NCI-H2081 treated with DMSO at 0.1 percent for 48 hours (cell line): ENCODE results near the gene CLEC20A.

Experiments used
- DNase-seq: peaks from one replicate; lab custom pipeline; 2025; lab: John Stamatoyannopoulos, UW

CLEC20A gene

DNA sequence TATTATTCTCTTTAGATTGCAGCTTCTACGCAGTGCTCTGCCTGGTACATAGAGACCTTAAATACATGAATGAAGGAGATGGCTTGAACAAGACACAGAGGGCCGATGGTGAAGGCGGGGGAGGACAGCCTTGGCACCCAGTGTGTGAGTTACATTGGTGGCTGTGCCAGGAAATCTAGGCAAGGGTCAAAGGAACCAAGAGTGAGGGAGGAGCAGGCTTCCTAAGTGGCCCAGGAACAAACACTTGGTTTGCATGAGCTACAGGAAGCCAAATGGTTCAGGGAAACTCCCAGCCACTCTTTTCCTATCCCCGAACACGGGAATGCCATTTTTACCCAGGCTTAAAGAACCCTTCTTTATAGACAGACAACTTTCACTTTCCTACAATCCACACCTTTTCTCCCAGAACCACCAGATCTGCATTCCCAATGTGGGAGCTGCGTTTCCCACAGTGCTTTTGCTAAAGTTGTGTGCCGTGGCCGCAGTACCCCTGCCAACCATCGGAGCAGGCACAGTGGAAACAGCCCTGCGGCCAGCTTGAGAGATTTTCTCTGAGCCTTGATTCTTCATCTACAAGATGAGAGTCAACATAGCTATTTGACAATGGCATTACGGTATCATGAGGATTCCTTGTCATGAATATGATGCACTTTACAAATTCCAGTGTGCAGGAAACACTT is 3.5 kb upstream of the CLEC20A start:
- DNase-seq: no peak

DNA sequence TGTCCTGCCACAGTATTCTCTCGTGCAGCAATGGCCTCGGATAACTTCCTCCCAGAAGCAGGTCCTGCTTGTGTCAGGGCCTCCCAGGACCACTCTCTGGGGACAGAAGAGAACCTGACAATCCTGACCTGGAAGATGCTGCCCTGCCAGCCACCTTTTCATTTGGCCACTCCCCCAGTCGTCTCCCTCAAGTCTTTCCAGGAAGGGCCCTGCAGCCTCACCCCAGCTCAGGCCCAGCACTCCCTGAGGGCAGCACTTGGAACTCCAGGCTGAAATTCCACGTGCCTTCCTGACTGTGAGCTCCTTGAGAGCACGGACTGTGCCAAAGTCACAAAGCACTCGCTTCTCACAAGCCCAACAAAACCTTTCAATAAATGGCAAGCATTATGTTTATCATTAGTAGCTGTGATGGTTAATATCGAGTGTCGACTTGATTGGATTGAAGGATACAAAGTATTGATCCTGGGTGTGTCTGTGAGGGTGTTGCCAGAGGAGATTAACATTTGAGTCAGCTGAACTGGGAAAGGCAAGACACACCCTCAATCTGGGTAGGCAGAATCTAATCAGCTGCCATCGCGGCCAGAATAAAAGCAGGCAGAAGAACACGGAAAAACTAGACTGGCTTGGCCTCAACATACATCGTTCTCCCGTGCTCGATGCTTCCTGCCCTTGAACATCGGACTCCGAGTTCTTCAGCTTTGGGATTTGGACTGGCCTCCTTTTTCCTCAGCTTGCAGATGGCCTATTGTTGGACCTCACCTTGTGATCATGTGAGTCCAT is 2.3 kb upstream of the CLEC20A start:
- no peak for DNase-seq

DNA sequence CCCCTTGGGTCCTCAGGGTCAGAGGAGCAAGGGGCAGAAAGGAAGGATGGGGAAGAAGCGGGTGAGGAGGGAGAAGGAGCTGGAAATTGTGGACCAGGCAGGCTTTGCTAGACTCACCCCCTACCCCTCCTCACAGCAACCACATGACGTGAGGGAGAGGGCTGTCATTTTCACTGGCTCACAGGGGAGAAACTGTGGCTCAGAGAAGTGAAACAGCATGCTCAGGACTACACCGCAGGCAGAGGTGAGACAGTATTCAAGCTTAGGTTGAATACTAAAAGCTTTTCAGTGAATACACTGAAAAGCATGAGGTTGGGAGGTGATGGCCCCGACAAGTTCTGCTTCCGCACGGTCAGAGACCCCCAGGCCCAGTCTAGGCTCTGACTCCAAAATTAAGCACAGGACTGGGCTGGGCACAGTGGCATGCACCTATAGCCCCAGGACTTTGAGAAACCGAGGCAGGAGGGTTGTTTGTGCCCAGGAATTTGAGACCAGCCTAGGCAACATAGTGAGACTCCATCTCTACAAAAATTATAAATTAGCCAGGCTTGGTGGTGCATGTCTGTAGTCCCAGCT is 1.2 kb upstream of the CLEC20A start:
- DNase-seq: no peak

DNA sequence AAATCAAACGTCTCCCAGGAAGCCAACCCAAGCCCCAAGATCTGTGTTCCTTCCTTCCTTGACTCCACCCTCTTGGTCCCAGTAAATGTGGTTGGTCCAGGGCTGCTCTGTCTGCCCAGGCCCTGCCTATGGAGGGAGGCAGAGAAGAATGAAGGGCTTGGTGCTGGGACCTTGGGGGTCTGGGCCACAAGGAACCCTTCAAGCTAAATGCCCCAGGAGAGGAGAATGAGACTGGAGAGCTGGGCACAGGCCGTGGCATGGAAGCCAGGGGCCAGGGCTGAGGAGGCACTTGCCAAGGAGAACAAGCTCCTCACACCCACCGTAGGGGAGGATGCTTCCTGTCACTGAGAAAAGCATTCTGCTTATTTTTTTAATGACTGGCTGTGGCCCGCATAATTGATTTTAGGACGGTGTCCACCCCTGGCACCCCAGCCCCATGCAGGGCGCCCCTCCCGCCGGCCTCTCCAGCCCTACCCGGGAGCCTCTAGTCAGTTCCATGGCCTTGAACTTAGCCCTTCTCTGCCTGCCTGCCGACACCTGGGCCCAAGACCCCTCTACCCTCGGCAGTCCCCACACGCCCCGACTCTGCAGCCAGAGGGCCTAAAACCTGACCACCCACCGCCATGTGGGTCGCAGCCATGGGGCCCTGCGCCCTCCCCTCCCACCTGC is 889 bp downstream of the CLEC20A start:
- DNase-seq: no peak

DNA sequence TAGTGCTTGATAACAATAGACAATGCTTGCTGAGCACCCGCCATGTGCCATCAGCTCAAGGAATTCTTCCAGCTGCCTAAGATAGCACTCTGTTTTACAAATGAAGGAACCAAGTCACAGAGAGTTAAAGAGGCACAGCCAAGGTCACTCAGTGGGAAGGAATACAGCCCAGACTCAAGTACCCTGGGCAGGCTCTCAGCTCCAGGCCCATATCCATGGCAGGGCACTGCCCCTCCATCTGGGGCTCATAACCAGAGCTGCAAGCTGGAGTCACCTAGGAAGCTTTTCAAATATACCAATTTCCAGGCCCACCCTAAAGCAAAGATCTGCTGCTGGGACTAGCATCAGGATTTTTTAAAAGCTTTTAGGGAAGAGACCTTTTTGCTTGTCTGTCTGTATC is 1.6 kb downstream of the CLEC20A start:
- no peak for DNase-seq

DNA sequence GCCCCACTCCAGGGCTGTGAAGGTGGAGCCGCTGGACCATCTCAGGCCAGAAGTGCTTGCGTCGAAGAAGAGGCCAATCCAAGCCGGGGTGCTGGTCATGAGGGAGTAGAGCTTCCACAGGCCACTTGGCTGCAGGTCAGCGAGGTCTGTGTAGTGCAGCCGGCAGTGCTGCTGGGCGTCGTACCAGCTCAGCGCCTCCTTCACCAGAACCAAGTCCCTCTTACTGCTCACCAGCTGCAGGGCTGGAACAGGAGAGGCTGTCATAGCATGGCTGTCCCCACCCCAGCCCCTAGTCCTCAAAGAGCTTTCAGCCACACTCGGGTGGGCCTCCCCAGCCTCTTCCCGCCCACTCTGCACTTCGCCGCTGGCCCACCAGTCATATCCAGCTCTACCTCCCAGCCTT is 2.2 kb downstream of the CLEC20A start:
- DNase-seq: no peak

DNA sequence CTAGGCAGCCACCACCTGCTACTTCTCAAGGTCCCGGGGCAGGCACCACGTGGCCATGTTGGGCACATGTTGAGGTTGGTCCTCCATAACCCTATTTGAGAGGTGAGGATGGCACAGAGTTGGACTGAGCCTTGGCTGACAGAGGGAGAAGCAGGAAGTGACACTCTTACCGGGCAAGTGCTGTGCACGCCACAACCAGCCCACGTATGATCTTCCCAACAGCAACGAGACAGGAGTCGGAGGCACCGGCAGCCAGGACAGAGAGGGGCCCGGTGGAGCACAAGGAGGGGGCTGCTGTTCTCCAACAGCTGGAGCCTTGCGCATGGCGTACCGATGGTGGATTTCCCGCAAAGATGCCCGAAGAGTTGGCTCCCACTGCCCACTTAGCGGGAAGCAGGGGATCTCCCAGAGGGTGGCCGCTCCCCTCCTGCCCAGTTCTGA is 3.4 kb downstream of the CLEC20A start:
- no peak for DNase-seq

DNA sequence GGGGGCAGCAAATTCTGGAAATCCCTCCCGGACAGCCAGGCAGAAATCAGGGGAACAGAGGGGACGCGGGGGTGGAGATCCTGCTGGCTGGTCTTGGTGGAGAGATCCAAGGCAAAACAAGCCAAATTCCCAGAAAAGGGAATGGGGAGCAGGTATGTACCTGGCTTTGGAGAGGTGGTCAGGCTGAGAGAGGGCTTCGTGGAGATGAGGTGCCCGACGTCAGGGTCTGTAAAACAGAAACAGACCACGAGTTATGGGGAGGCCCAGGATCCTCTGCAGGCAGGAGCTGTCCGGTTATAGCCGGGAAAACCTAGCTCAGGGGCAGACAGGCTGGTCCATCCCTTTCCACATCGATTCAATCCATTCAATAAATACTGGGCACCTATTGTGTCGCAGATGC is 4.4 kb downstream of the CLEC20A start:
- DNase-seq: no peak

DNA sequence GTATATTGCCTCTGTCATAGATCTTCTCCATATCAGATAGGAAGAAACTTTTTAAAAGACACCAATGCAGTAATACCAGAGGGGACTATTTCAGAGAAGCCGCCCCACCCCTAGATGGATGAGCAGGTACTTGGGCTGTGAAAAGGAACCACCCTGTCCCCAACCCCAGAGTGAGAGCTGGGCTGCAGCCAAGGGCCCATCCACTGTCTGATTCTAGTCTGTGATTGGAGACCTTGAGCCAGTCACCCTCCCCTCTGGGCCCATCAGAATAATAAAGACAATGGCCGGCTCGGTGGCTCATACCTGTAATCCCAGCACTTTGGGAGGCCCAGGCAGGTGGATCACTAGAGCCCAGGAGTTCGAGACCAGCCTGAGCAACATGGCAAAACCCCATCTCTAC is 5.0 kb downstream of the CLEC20A start:
- DNase-seq: no peak

DNA sequence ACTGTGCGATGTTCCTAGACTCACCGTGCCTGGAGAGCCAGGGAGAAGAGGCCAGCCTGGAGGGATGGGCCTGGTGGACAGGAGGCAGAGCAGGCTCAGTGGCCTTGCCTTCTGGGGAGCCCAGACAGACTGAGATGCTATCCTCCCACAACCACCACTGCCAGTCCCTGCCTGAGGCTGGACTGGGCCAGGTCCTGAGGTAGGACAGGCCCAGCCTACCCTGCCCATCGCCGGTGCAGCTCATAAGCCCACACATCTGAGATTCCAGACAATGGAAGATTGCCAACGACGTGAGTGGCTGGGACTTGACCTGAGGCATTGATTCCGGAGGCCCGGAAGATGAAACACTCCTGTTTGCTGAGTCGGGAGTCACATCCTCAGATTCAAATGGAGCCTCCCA is 5.8 kb downstream of the CLEC20A start:
- no peak for DNase-seq

DNA sequence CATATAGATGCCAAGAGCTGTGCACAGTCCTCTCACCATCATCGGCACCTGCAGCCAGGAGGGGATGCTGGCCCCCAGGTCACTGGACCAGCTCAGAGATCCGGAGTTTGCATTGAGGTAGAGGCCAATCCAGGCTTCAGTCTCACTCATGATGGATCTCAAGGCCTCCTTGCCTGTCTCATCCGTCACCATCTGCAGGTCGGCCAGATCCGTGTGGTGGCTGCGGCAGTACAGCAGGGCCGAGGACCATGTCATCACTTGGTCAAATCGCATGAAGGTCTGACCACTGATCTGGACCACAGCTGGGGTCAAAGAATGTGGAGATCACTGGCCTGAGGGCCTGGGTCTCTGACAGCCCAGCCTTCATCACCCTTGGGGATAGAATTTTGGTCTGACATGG is 6.6 kb downstream of the CLEC20A start:
- DNase-seq: no peak

DNA sequence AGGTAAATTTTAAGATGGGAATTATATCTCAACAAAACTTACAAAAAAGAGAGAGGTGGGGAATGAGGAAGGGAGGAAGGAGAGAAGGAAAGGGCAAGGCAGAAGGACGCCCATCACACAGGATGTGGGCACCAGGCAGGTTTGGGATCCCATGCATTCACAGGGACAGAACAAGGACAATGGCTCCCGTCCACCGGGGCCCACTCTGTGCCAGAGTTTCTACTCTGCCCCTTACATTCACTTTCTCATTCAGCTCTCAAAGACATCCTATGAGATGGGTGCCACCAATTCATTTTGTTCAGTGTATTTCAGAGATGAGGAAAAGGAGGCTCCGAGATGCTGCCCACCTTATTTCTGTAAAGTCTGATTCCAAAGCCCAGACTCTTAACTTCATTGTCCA is 7.4 kb downstream of the CLEC20A start:
- no peak for DNase-seq

DNA sequence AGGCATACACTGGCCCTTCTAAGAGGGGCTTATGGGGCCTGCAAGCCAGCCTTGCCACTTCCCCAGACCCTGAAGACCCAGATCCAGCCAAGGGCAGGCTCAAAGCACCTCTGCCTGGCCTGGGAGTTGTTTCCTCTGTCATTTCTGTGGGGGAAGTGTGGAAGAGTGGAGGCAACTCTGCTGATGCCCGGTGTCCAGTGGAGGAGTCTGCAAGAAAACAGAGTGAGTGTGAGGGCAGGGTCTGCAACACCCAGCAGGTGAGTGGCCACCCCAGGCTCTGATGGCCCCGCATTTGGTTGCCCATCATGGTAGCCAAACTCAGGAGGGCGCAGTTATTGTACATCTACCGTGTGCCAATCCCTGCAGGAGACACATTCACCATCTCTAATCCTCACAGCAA is 8.4 kb downstream of the CLEC20A start:
- DNase-seq: no peak

DNA sequence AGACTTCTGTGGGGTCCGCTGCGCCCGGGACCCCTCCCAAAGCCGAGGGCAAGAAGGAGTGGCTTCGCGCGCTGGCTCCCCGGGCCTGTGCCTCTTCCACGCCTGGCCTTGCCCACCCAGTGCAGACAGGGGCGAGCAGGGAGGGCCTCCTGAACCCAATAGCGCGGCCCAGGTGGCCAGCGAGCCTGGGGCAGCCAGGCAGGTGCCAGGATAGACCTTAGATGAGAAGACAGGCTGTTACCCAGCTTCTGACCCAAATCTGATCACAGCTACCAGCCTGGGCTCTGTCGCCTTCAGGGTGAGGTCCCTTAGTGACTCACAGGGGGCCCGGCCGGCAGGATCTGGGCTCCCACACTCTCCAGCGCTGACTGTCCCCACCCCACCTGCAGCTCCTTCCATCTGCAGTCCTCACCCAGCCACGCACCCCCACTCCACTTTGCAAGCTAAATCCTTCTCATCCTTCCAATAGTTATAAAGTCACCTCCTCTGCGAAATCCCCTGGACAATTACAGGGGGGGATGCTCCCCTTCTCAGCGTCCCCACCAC is 9.6 kb downstream of the CLEC20A start:
- no peak for DNase-seq

DNA sequence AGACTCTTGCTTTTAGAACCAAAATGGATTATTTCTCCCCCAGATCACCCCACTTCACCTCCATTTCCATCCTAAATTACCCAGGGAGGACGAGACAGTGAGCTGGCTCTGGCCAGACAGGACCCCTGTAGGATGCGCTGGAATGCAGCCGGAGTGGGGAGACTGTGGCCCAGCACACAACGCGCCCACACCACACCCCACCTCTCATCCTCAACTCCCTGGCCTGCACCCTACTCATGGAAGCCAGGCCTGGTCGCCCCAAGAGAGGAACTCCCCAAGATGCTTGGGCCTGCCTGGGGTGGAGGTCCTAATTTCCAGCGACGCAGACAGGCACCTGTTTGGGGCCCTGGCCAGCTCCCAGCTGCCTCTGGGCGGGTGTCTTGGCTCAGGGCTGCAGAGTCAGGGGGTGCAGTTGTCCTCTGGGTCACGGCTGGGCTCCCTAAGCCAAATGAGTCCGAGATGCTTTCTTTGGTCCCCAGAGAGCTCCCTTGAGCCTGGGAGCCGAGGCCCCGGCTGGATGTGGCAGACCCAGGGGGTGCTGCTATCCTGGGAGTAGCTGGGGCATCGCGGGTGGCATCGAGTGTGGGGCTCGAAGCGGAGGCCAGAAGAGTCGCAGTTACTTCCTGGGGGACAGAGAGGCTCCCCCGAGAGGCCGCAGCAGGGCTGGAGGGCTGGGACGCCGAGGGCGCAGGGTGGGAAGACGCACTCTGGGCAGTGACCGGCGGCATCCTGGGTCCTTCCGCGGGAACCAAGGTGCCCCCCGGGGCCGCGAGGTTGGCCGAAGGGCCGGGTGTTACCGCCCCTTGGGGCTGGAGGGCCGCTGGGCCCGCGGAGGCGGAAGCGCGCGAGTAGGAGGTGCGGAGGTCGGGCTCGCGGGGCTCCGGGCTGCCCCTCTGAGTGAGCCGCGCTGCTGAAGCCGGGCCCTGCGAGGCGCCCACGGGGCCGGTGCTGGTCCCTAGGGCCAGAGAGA is 10.4 kb downstream of the CLEC20A start:
- DNase-seq: no peak

DNA sequence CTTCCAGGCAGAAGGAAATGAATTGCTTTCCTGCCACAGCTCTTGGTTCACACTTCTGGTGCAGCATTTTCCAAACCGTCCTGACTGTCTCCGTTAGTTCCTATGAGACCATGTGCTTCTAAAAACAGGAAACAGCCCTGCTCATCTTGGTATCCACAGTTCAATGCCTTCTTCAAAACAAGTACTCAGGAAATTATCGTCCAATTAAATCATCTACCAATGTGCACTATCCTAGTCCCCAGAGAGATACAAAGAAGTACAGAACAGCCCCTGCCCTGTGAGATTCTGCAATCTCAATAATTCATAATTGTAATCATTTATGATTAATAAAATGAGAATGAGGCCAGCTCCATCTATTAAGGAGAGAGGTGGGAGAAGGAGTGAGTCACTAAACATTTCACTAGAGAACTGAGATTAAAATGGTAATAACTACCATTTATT is 11.2 kb downstream of the CLEC20A start:
- DNase-seq: no peak

DNA sequence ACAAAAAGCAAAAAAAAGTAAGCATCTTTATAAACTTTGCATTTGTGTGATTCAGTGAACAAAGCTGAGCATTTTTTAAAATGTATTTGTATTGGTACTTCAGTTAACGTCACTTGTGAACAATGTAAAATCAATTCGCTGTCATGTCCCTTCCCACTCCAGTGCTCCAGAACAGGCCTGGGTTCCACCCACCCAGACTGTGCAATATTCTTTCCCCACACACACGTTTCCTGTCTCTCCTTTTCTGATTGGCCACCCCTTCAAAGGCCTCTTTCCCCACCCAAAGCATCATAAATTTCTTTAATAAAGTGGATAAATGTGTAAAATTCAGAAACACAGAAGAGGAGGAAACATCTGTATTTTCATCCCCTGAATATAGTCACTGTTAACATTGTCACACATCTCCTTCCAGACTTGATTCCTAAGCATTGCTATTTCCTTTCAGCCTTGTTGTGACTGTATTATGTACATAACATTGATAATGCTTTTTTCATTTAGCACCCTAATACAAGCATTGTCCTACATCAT is 12.0 kb downstream of the CLEC20A start:
- DNase-seq: no peak

DNA sequence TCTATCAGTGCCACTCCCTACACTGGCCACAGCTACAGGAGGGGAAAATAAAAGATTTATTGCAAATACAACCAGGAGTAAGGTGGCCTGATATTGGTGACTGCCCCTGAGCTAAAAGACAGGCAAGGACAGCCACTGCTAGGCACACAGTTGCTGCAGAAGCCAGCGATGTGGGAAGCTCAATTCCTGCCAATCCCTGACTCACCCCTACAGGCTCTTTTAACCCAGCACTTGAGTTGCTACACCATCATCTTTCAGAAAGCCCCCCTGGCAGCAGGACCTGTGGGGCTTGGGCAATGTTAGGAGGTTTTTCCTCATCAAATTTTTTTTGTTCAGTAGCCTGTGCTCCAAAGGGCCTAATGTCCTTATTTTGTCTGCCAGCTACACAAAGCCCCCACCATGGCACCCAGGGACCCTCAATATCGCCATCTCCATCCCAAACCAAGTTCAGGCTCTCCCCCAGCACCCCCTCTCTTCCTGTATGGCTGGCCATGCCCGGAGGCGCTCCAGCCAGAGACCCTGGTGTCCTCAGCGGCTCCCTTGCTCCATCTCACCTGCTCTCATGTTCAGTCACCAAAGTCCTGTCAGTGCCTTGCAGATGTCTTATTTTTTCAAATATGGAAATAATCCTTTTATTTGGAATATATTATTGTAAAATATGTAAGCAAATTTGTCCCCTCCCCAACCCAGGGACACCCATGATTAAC is 13.4 kb downstream of the CLEC20A start:
- no peak for DNase-seq

DNA sequence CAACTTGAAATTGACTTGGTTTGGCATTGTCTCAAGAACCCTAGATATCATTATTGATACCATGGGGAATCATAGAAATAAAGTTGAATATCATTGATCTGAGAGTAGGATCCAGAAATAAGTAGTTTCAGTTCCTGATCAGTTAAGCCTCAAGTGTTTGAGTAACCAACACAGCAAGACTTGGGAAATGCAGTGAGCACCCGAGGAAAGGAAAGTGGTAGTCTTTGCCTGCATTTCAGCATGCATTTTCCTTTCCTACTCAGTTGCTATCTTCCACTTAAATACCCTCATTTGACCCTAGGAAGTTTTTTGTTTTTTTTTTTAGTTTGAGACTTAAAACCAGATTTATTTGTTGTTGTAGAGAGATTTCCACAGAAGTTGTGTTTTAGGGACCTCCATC is 18.9 kb downstream of the CLEC20A start:
- no peak for DNase-seq

DNA sequence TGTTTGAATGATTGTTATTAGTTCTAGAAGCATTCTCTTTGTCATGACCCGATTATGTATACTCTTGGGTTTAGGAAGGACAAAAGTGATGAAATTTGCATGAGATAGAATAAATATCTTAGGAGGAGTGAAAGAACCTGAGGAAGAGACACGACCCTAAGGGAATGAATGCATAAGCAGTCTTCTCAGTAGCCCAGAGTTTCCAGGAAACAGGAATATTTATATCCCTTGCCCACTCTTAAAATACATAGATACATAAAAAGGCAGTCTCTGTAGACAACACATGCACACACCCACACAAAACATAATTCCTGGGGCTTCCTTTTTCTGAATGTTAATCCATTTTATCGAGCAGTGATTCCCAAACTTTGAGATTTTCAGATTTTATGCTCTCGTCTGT is 19.4 kb downstream of the CLEC20A start:
- no peak for DNase-seq
